ENCODE measurements around the gene SLC36A1. TPM values are rescaled to one million over a fixed set of nuclear protein-coding genes. Genes with fewer than 3 reads are reported as not detected.
A peak's percentile ranks its signal among the peaks of the same experiment; 100 is the strongest.

The SLC36A1 gene
- total RNA-seq, 2 experiments from 2014 or later = 3.5 to 3.7 TPM

- H3K4me3 Mint-ChIP-seq = no peak overlapping the region
- H3K27ac Mint-ChIP-seq = no peak overlapping the region
- DNase-seq (no peak), ATAC-seq (no peak)
- H3K9me3 Mint-ChIP-seq = no peaks in the 10 kb centered on the region
- intact Hi-C loops (cut with micrococcal nuclease) = no loop called here
- H3K4me1 Mint-ChIP-seq (ENCODE audit: low read depth) = no peaks in the 10 kb centered on the region
- H3K27me3 Mint-ChIP-seq = no peaks in the 10 kb centered on the region
- H3K36me3 Mint-ChIP-seq (ENCODE audit: low read depth) = no peaks in the 10 kb centered on the region
- CTCF ChIA-PET = no interaction called here
- no peak for TF ChIP-seq CTCF (IDR thresholded peaks at IDR 0.05)
- POLR2A ChIA-PET = no interaction called here
Measured at GRCh38 chr5:151509836-151510235, 62.4 kb downstream of the SLC36A1 start.

- DNase-seq (no peak), ATAC-seq (no peak)
- POLR2A ChIA-PET = no interaction called here
- H3K9me3 Mint-ChIP-seq = no peaks in the 10 kb centered on the region
- H3K4me3 Mint-ChIP-seq = no peak overlapping the region
- no peaks in the 10 kb centered on the region for H3K27me3 Mint-ChIP-seq
- H3K36me3 Mint-ChIP-seq (ENCODE audit: low read depth) = no peaks in the 10 kb centered on the region
- no peaks in the 10 kb centered on the region for H3K4me1 Mint-ChIP-seq (ENCODE audit: low read depth)
- CTCF ChIA-PET = interaction anchor here (1.8 kb wide), 1 partner anchor 134 kb away, joined by 5 read pairs; no protein-coding TSS in a partner anchor
- no peak for TF ChIP-seq CTCF (IDR thresholded peaks at IDR 0.05)
- no peak overlapping the region for H3K27ac Mint-ChIP-seq
- intact Hi-C loops (cut with micrococcal nuclease) = no loop called here
Measured at GRCh38 chr5:151517122-151517920, 69.9 kb downstream of the SLC36A1 start.

- Mint-ChIP-seq H3K4me3 (no peak overlapping the region), H3K4me1 (ENCODE audit: low read depth) (no peaks in the 10 kb centered on the region), H3K36me3 (ENCODE audit: low read depth) (no peaks in the 10 kb centered on the region), H3K27me3 (no peaks in the 10 kb centered on the region), H3K27ac (no peak overlapping the region), H3K9me3 (no peaks in the 10 kb centered on the region)
- ATAC-seq (no peak), DNase-seq (no peak)
- POLR2A ChIA-PET = interaction anchor here (0.6 kb wide), 1 partner anchor 266 kb away, joined by 3 read pairs; no protein-coding TSS in a partner anchor
- intact Hi-C loops (cut with micrococcal nuclease) = loop anchor here (5.0 to 10.0 kb wide), 2 partner anchors 73 to 135 kb away; partner anchors contain the start of gene SLC36A1
- CTCF ChIA-PET = interaction anchor here (0.5 to 1.7 kb wide), 7 partner anchors 9 to 159 kb away, joined by 3 to 9 read pairs (median 3); no protein-coding TSS in a partner anchor
- no peak for TF ChIP-seq CTCF (IDR thresholded peaks at IDR 0.05)
Measured at GRCh38 chr5:151520294-151520693, 72.9 kb downstream of the SLC36A1 start.

GRCh38 chr5:151522226-151522625, 74.8 kb downstream of the SLC36A1 start:
- Mint-ChIP-seq H3K9me3 (no peaks in the 10 kb centered on the region), H3K36me3 (ENCODE audit: low read depth) (no peaks in the 10 kb centered on the region), H3K4me1 (ENCODE audit: low read depth) (no peaks in the 10 kb centered on the region), H3K4me3 (no peak overlapping the region), H3K27ac (no peak overlapping the region), H3K27me3 (no peaks in the 10 kb centered on the region)
- ChIA-PET POLR2A (no interaction called here), CTCF (interaction anchor here (1.2 to 1.7 kb wide), 2 partner anchors 123 to 137 kb away, joined by 3 to 6 read pairs; no protein-coding TSS in a partner anchor)
- DNase-seq = no peak
- TF ChIP-seq CTCF (IDR thresholded peaks at IDR 0.05) = no peak
- no peak for ATAC-seq
- intact Hi-C loops (cut with micrococcal nuclease) = loop anchor here (5.0 to 10.0 kb wide), 2 partner anchors 75 to 133 kb away; partner anchors contain the start of gene SLC36A1

GRCh38 chr5:151523335-151523734, 75.9 kb downstream of the SLC36A1 start:
- TF ChIP-seq CTCF (IDR thresholded peaks at IDR 0.05) = peak; percentile 62
- POLR2A ChIA-PET = no interaction called here
- Mint-ChIP-seq H3K36me3 (ENCODE audit: low read depth) (no peaks in the 10 kb centered on the region), H3K4me3 (no peak overlapping the region), H3K4me1 (ENCODE audit: low read depth) (no peaks in the 10 kb centered on the region), H3K27me3 (no peaks in the 10 kb centered on the region), H3K27ac (no peak overlapping the region), H3K9me3 (no peaks in the 10 kb centered on the region)
- ATAC-seq (peak; percentile 96), DNase-seq (peak; percentile 64)
- intact Hi-C loops (cut with micrococcal nuclease) = loop anchor here (5.0 to 10.0 kb wide), 2 partner anchors 76 to 131 kb away; partner anchors contain the start of gene SLC36A1
- CTCF ChIA-PET = interaction anchor here (0.6 to 2.7 kb wide), 24 partner anchors 15 to 269 kb away, joined by 3 to 23 read pairs (median 4); partner anchors contain the start of gene SLC36A1
